Liver (tissue), 3 donors: Measurements from ENCODE around the gene TPBG.

Experiments
- FOXA1 ChIP-seq: IDR thresholded peaks from 2 replicates; pipeline ENCODE4 v1.6.1; 2016; ENCODE audit warnings: antibody characterized with exemption
- GABPA ChIP-seq, 2 donors: IDR thresholded peaks in 1 of 2; conservative IDR thresholded peaks in 1 of 2; 2 replicates each; pipeline ENCODE4 v1.6.1; 2016; ENCODE audit warnings: antibody characterized with exemption in 2 of 2, mild to moderate bottlenecking in 1 of 2, moderate library complexity in 1 of 2
- HNF4A ChIP-seq, 2 donors: conservative IDR thresholded peaks; 2 replicates each; pipeline ENCODE4 v1.6.1; 2016; ENCODE audit warnings: antibody characterized with exemption in 2 of 2, mild to moderate bottlenecking in 2 of 2
- RAD21 ChIP-seq, 2 donors: IDR thresholded peaks; 2 replicates each; pipeline ENCODE4 v1.6.1; 2016; ENCODE audit warnings: antibody characterized with exemption in 2 of 2, mild to moderate bottlenecking in 2 of 2
- SP1 ChIP-seq: IDR thresholded peaks from 2 replicates; pipeline ENCODE4 v1.6.1; 2018; ENCODE audit warnings: antibody characterized with exemption, mild to moderate bottlenecking
- TAF1 ChIP-seq: conservative IDR thresholded peaks from 2 replicates; pipeline ENCODE4 v1.6.1; 2016; ENCODE audit warnings: antibody characterized with exemption, mild to moderate bottlenecking
- YY1 ChIP-seq: IDR thresholded peaks from 2 replicates; pipeline ENCODE4 v1.6.1; 2016; ENCODE audit warnings: antibody characterized with exemption, mild to moderate bottlenecking
- TF ChIP-seq, protein P1 (sequence below): fragments of 150-350 bp; IDR thresholded peaks from 2 replicates; pipeline ENCODE4 v1.5.1; 2017; ENCODE audit warnings: improper control_type of control experiment, low read depth, low read length; ENCODE audit not compliant: missing input control
- TF ChIP-seq, protein P2 (sequence below): IDR thresholded peaks from 2 replicates; pipeline ENCODE4 v1.6.1; 2016; ENCODE audit warnings: antibody characterized with exemption
- TF ChIP-seq, protein P3 (sequence below): IDR thresholded peaks from 2 replicates; pipeline ENCODE4 v1.6.1; 2016; ENCODE audit warnings: antibody characterized with exemption, mild to moderate bottlenecking
- TF ChIP-seq, protein P4 (sequence below): IDR thresholded peaks from 2 replicates; pipeline ENCODE4 v1.6.1; 2016; ENCODE audit warnings: antibody characterized with exemption
- donor health status: healthy.
- donor health status: healthy.

DNA sequence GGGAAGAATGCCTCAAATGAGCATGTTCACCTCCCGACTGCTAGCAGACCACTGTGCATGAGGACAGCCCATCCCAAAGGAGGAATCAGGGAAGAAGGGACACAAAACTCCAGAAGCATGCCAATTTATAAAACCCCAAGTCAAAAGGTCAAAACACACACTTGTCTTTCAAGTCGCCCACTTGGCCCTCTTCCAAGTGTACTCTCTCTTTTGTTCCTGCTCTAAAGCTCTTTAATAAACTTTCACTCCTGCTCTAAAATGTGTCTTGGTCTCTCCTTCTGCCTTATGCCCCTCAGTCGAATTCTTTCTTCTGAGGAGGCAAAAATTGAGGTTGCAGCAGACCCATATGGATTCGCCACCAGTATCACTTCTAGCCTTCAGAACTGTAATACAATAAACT, 33.9 kb upstream of the TPBG start:
- TF ChIP-seq, protein P1, sequence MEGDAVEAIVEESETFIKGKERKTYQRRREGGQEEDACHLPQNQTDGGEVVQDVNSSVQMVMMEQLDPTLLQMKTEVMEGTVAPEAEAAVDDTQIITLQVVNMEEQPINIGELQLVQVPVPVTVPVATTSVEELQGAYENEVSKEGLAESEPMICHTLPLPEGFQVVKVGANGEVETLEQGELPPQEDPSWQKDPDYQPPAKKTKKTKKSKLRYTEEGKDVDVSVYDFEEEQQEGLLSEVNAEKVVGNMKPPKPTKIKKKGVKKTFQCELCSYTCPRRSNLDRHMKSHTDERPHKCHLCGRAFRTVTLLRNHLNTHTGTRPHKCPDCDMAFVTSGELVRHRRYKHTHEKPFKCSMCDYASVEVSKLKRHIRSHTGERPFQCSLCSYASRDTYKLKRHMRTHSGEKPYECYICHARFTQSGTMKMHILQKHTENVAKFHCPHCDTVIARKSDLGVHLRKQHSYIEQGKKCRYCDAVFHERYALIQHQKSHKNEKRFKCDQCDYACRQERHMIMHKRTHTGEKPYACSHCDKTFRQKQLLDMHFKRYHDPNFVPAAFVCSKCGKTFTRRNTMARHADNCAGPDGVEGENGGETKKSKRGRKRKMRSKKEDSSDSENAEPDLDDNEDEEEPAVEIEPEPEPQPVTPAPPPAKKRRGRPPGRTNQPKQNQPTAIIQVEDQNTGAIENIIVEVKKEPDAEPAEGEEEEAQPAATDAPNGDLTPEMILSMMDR: no peak
- TF ChIP-seq, protein P2, sequence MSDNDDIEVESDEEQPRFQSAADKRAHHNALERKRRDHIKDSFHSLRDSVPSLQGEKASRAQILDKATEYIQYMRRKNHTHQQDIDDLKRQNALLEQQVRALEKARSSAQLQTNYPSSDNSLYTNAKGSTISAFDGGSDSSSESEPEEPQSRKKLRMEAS: no peak
- TF ChIP-seq RAD21 (IDR thresholded peaks at IDR 0.05) (no peak), TAF1 (no peak), SP1 (no peak), HNF4A (conservative IDR thresholded peaks at IDR 0.05) (no peak), GABPA (IDR thresholded peaks at IDR 0.05 in 1 of 2, conservative IDR thresholded peaks at IDR 0.05 in 1 of 2) (no peak), FOXA1 (no peak), YY1 (no peak)
- TF ChIP-seq, protein P3, sequence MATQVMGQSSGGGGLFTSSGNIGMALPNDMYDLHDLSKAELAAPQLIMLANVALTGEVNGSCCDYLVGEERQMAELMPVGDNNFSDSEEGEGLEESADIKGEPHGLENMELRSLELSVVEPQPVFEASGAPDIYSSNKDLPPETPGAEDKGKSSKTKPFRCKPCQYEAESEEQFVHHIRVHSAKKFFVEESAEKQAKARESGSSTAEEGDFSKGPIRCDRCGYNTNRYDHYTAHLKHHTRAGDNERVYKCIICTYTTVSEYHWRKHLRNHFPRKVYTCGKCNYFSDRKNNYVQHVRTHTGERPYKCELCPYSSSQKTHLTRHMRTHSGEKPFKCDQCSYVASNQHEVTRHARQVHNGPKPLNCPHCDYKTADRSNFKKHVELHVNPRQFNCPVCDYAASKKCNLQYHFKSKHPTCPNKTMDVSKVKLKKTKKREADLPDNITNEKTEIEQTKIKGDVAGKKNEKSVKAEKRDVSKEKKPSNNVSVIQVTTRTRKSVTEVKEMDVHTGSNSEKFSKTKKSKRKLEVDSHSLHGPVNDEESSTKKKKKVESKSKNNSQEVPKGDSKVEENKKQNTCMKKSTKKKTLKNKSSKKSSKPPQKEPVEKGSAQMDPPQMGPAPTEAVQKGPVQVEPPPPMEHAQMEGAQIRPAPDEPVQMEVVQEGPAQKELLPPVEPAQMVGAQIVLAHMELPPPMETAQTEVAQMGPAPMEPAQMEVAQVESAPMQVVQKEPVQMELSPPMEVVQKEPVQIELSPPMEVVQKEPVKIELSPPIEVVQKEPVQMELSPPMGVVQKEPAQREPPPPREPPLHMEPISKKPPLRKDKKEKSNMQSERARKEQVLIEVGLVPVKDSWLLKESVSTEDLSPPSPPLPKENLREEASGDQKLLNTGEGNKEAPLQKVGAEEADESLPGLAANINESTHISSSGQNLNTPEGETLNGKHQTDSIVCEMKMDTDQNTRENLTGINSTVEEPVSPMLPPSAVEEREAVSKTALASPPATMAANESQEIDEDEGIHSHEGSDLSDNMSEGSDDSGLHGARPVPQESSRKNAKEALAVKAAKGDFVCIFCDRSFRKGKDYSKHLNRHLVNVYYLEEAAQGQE: no peak
- TF ChIP-seq, protein P4, sequence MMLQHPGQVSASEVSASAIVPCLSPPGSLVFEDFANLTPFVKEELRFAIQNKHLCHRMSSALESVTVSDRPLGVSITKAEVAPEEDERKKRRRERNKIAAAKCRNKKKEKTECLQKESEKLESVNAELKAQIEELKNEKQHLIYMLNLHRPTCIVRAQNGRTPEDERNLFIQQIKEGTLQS: no peak
